B cell (primary cell): ENCODE data around the gene MUC5AC.

Source experiments
- CTCF ChIP-seq: fragments of 200-600 bp; IDR thresholded peaks from one replicate; pipeline ENCODE4 v1.8.0; 2022; ENCODE audit warnings: antibody characterized with exemption, mild to moderate bottlenecking
- EZH2 ChIP-seq: IDR thresholded peaks from 2 replicates; pipeline ENCODE4 v1.6.1; 2012; ENCODE audit warnings: borderline replicate concordance, low read depth, mild to moderate bottlenecking, moderate library complexity, low read length; ENCODE audit not compliant: insufficient read depth, poor library complexity, severe bottlenecking

DNA sequence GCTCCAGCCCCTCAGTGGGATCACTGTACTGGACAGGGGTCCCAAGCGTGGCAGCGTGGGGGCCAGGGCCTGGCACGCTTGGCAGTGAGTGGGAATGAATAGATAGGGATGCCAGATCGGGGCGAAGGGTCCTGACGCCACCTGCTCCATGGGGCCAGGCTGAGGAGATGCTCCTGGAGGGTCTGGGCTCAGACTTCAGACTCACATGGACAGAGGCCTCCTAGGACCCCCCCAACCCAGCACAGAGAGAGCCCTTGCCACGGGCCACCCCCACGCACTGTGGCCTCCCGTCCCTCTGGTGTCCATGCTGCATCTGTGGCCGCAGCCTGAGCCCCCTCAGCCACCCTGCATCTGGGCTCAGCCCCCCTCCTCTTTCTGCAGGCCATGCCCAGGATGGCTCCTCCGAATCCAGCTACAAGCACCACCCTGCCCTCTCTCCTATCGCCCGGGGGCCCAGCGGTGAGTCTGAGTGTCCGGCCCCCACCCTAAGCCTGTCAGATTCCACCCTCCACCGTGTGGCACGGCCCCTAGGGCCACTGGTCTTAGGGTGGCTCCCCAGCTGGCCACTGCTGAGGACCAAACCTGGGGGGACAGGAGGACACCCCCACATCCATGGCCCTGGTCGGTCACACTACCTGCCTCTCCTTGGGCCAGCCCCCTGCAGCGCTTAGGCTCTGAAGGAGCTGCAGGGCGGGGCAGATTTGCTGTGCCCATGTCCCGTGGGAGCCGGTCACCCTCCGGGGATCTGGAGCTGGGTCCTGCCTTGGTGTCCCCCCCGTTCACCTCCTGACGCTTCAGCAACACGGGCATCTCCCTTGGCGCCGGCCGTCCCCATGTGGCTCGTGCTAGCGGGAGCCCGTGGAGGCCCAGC is 2.7 kb downstream of the MUC5AC start:
- TF ChIP-seq CTCF (no peak), EZH2 (no peak)
